ENCODE measurements around the gene PLPP3. TPM values are rescaled to one million over a fixed set of nuclear protein-coding genes. Genes with fewer than 3 reads are reported as not detected.

PLPP3 gene
- polyA plus RNA-seq, 2 donors, result 2.7 to 12.4 TPM

DNA sequence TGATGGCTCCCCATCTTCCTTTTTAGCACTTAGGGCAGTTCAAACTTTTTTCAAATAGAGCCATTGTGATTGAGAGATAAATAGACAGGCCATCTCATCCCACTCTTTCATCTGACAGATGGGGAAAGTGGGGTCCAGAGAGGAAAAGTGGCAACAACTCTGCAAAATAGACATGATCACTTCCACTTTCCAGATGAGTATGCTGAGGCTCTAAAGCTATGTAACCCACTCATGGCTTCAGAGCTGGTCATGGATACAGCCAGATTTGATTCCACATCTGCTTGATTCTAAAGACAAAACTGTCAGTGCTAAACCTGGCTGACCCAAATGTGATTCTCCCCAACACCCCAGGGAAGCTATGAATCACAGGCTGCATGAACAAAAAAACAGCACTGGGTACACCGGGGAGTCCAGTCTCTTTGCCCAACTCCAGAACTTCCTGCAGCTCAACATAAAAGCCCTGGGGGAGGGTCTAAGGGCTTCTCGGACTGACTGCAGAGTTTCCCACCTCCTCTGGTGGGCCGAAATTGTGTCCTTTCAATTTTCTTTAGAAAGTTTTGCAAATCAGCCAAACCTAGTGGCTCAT is 59.3 kb downstream of the PLPP3 start:
- H3K4me1 ChIP-seq (ENCODE audit: control insufficient read depth in 2 of 2, insufficient read depth in 2 of 2, low read length in 1 of 2), result peaks cover 0 to 2% of the 10 kb centered on the region in 2 donors
- peaks cover 7% of the 10 kb centered on the region in 2 donors for H3K36me3 ChIP-seq (ENCODE audit: control insufficient read depth in 2 of 2, insufficient read depth in 2 of 2, low read length in 1 of 2)
- H3K4me3 ChIP-seq (ENCODE audit: low read depth in 1 of 2, low read length in 2 of 2), result no peak overlapping the region
- no peaks in the 10 kb centered on the region for H3K9me3 ChIP-seq (ENCODE audit: control insufficient read depth in 2 of 2, insufficient read depth in 1 of 2, low read depth in 1 of 2, low read length in 1 of 2)
- H3K27ac ChIP-seq (ENCODE audit: low read depth in 2 of 2, low read length in 1 of 2), result peak overlapping the region in 1 of 2 donors; percentile 1
- 73 to 80% methylated on average over 3 of the region's 3 CpGs for WGBS, 2 donors
- no peaks in the 10 kb centered on the region for H3K27me3 ChIP-seq (ENCODE audit: control insufficient read depth in 1 of 2, insufficient read depth in 2 of 2, low read length in 2 of 2)

- Histone ChIP-seq H3K36me3 (ENCODE audit: control insufficient read depth in 2 of 2, insufficient read depth in 2 of 2, low read length in 1 of 2) (peaks cover 3 to 5% of the 10 kb centered on the region in 2 donors), H3K4me3 (ENCODE audit: low read depth in 1 of 2, low read length in 2 of 2) (no peak overlapping the region), H3K4me1 (ENCODE audit: control insufficient read depth in 2 of 2, insufficient read depth in 2 of 2, low read length in 1 of 2) (peaks cover 0 to 2% of the 10 kb centered on the region in 2 donors), H3K27ac (ENCODE audit: low read depth in 2 of 2, low read length in 1 of 2) (peak overlapping the region in 1 of 2 donors; percentile 31), H3K27me3 (ENCODE audit: control insufficient read depth in 1 of 2, insufficient read depth in 2 of 2, low read length in 2 of 2) (no peaks in the 10 kb centered on the region), H3K9me3 (ENCODE audit: control insufficient read depth in 2 of 2, insufficient read depth in 1 of 2, low read depth in 1 of 2, low read length in 1 of 2) (no peaks in the 10 kb centered on the region)
- WGBS, 2 donors, result 93 to 96% methylated on average over 2 of the region's 2 CpGs
Observed at GRCh38 chr1:56517404-56518130, 61.8 kb downstream of the PLPP3 start.

DNA sequence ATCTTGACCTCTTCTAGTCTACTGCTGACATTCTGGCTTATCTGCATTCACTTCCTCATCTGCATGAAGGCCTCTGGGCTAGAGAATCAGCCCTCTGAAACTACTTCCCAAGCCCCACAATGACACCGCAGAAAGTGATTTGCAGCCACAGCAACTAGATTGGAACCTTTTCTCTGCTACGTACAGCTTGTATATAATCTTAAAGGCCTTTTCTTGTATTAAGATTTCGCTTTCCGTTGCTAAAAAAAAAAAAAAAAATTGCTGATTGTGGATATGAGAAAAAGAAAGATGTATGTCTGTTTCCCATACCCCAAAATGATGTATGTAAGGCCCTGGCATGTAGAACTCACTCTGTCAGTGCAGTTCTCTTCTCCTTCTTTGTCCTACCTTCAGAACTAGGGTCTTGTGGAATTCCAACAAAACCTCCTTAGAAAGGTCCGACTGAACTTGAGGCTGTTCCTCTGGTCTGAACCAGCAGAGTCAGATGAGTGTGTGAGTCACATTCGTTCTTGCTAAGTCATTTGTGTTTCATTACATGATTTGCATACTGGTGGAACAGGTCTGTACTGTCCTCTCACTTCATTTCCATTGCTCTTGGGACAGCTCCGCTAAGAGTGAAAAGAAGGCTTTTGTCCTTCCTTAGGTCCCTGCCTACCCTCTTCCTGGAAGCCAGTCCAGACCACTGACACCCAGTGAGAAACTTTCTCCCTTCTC is 62.7 kb downstream of the PLPP3 start:
- H3K27me3 ChIP-seq (ENCODE audit: control insufficient read depth in 1 of 2, insufficient read depth in 2 of 2, low read length in 2 of 2), result no peaks in the 10 kb centered on the region
- WGBS, 2 donors, result 47 to 55% methylated on average over 7 of the region's 7 CpGs
- H3K4me1 ChIP-seq (ENCODE audit: control insufficient read depth in 2 of 2, insufficient read depth in 2 of 2, low read length in 1 of 2), result peaks cover 0 to 2% of the 10 kb centered on the region in 2 donors
- no peaks in the 10 kb centered on the region for H3K9me3 ChIP-seq (ENCODE audit: control insufficient read depth in 2 of 2, insufficient read depth in 1 of 2, low read depth in 1 of 2, low read length in 1 of 2)
- H3K27ac ChIP-seq (ENCODE audit: low read depth in 2 of 2, low read length in 1 of 2), result peak overlapping the region; percentile 31 to 72
- H3K4me3 ChIP-seq (ENCODE audit: low read depth in 1 of 2, low read length in 2 of 2), result no peak overlapping the region
- H3K36me3 ChIP-seq (ENCODE audit: control insufficient read depth in 2 of 2, insufficient read depth in 2 of 2, low read length in 1 of 2), result peaks cover 7 to 10% of the 10 kb centered on the region in 2 donors

GRCh38 chr1:56515898-56516538 is 63.3 kb downstream of the PLPP3 start:
- no peaks in the 10 kb centered on the region for H3K9me3 ChIP-seq (ENCODE audit: control insufficient read depth in 2 of 2, insufficient read depth in 1 of 2, low read depth in 1 of 2, low read length in 1 of 2)
- no peak overlapping the region for H3K4me3 ChIP-seq (ENCODE audit: low read depth in 1 of 2, low read length in 2 of 2)
- H3K4me1 ChIP-seq (ENCODE audit: control insufficient read depth in 2 of 2, insufficient read depth in 2 of 2, low read length in 1 of 2), result peaks cover 0 to 5% of the 10 kb centered on the region in 2 donors
- WGBS, 2 donors, result 96 to 97% methylated on average over 4 of the region's 4 CpGs
- H3K36me3 ChIP-seq (ENCODE audit: control insufficient read depth in 2 of 2, insufficient read depth in 2 of 2, low read length in 1 of 2), result peaks cover 7 to 15% of the 10 kb centered on the region in 2 donors
- no peaks in the 10 kb centered on the region for H3K27me3 ChIP-seq (ENCODE audit: control insufficient read depth in 1 of 2, insufficient read depth in 2 of 2, low read length in 2 of 2)
- peak overlapping the region; percentile 31 to 61 for H3K27ac ChIP-seq (ENCODE audit: low read depth in 2 of 2, low read length in 1 of 2)

DNA sequence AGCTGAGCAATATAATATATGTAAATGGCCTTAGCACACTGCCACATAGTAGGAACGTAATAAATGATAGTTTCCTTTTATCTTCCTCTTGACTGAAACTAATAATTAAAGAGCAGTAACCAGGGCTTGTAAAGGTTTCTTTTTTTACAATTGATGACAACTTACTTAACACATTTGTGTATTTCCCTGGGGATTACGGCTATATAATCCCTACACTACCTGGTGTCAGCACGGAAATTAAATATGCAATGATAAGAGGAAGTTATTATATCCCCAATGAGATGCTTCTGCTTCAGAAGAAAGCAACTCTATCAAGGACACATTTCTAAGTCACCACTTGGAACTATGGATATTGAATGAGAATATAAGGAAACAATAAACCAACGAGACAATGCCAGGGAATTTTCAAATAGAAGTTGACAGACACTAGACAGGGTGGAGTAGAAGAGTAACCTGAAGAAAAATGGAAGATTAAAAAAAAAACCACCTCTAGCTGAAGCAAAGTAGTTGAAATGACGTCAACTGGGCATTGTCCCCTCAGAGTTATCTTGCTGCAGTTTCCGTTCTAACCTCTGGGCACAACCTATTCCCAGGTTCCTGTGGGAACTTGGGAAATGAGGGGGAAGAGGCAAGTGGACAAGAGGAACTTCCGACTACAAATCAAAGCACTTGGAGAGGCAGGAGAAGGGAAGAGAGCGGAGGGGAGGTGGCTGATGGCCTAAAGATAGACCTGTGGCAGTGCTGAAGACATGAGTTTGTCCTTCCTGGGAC is 66.5 kb downstream of the PLPP3 start:
- Histone ChIP-seq H3K27ac (ENCODE audit: low read depth in 2 of 2, low read length in 1 of 2) (no peak overlapping the region), H3K4me1 (ENCODE audit: control insufficient read depth in 2 of 2, insufficient read depth in 2 of 2, low read length in 1 of 2) (peaks cover 3 to 6% of the 10 kb centered on the region in 2 donors), H3K4me3 (ENCODE audit: low read depth in 1 of 2, low read length in 2 of 2) (no peak overlapping the region), H3K36me3 (ENCODE audit: control insufficient read depth in 2 of 2, insufficient read depth in 2 of 2, low read length in 1 of 2) (peaks cover 7 to 16% of the 10 kb centered on the region in 2 donors), H3K27me3 (ENCODE audit: control insufficient read depth in 1 of 2, insufficient read depth in 2 of 2, low read length in 2 of 2) (no peaks in the 10 kb centered on the region), H3K9me3 (ENCODE audit: control insufficient read depth in 2 of 2, insufficient read depth in 1 of 2, low read depth in 1 of 2, low read length in 1 of 2) (no peaks in the 10 kb centered on the region)
- WGBS, 2 donors, result 81 to 82% methylated on average over 8 of the region's 8 CpGs

DNA sequence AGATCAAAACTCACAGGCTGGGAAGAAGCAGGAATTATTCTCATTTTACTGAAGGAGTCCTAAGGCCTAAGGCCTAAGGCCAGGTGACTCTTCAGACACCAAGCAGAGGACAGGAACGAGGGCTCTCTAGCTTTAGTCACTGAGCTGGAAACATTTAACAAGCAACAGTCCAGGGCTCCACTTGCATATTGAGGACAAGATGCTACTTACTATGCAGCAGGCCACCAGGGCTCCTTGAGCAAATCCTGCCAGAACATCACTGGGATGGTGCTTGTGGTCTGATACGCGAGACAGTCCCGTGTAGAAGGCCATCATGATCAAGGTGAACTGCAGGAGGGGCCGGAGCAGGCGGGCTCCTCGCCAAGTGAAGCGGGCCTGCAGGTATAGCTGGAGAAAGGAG is 67.6 kb downstream of the PLPP3 start:
- H3K27ac ChIP-seq (ENCODE audit: low read depth in 2 of 2, low read length in 1 of 2), result no peak overlapping the region
- WGBS, 2 donors, result 93 to 95% methylated on average over 8 of the region's 8 CpGs
- no peaks in the 10 kb centered on the region for H3K9me3 ChIP-seq (ENCODE audit: control insufficient read depth in 2 of 2, insufficient read depth in 1 of 2, low read depth in 1 of 2, low read length in 1 of 2)
- peaks cover 7 to 16% of the 10 kb centered on the region in 2 donors for H3K36me3 ChIP-seq (ENCODE audit: control insufficient read depth in 2 of 2, insufficient read depth in 2 of 2, low read length in 1 of 2)
- H3K4me1 ChIP-seq (ENCODE audit: control insufficient read depth in 2 of 2, insufficient read depth in 2 of 2, low read length in 1 of 2), result peaks cover 3 to 7% of the 10 kb centered on the region in 2 donors
- H3K4me3 ChIP-seq (ENCODE audit: low read depth in 1 of 2, low read length in 2 of 2), result no peak overlapping the region
- H3K27me3 ChIP-seq (ENCODE audit: control insufficient read depth in 1 of 2, insufficient read depth in 2 of 2, low read length in 2 of 2), result no peaks in the 10 kb centered on the region

DNA sequence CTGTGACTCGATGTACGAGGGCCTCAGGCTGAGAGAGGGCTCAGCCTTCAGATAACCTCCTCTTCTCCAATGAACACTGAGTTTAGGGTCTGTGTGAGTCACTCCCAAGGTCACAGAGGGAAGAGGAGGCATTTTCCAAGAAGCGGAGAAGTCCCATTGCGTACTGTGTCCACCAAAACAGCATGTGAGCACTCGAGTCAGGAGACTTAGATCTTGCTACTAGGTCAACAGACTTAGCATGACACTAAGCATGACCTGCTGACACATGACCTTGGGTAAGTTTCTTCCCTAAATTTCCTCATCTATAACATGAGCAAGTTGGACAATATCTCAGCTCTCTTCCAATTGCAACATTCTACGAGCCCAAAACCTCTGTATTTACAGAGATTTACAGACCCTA is 68.0 kb downstream of the PLPP3 start:
- H3K9me3 ChIP-seq (ENCODE audit: control insufficient read depth in 2 of 2, insufficient read depth in 1 of 2, low read depth in 1 of 2, low read length in 1 of 2), result no peaks in the 10 kb centered on the region
- peaks cover 7 to 16% of the 10 kb centered on the region in 2 donors for H3K36me3 ChIP-seq (ENCODE audit: control insufficient read depth in 2 of 2, insufficient read depth in 2 of 2, low read length in 1 of 2)
- no peaks in the 10 kb centered on the region for H3K27me3 ChIP-seq (ENCODE audit: control insufficient read depth in 1 of 2, insufficient read depth in 2 of 2, low read length in 2 of 2)
- no peak overlapping the region for H3K27ac ChIP-seq (ENCODE audit: low read depth in 2 of 2, low read length in 1 of 2)
- H3K4me1 ChIP-seq (ENCODE audit: control insufficient read depth in 2 of 2, insufficient read depth in 2 of 2, low read length in 1 of 2), result peaks cover 3 to 11% of the 10 kb centered on the region in 2 donors
- no peak overlapping the region for H3K4me3 ChIP-seq (ENCODE audit: low read depth in 1 of 2, low read length in 2 of 2)
- WGBS, 2 donors, result 80 to 85% methylated on average over 6 of the region's 6 CpGs

DNA sequence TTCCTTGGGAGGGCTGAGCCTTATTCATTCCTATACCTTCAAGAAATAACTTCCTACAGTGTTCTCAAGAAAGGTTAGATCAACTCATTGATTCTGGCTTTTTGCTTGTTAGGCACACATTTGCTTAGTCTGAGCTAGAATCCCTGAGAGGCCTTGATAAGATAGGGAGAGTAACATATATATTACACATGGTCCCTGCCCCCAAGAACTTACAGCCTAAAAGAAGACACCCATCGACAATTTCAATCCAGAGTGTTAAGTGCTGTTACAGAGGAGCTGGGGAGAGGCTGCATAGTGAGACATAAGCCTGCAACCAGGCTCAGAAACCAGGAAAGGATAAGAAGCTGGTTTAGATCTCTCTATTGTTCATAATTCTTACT is 68.7 kb downstream of the PLPP3 start:
- Histone ChIP-seq H3K4me1 (ENCODE audit: control insufficient read depth in 2 of 2, insufficient read depth in 2 of 2, low read length in 1 of 2) (peaks cover 3 to 17% of the 10 kb centered on the region in 2 donors), H3K9me3 (ENCODE audit: control insufficient read depth in 2 of 2, insufficient read depth in 1 of 2, low read depth in 1 of 2, low read length in 1 of 2) (no peaks in the 10 kb centered on the region), H3K27me3 (ENCODE audit: control insufficient read depth in 1 of 2, insufficient read depth in 2 of 2, low read length in 2 of 2) (no peaks in the 10 kb centered on the region), H3K27ac (ENCODE audit: low read depth in 2 of 2, low read length in 1 of 2) (no peak overlapping the region), H3K36me3 (ENCODE audit: control insufficient read depth in 2 of 2, insufficient read depth in 2 of 2, low read length in 1 of 2) (peaks cover 7 to 16% of the 10 kb centered on the region in 2 donors), H3K4me3 (ENCODE audit: low read depth in 1 of 2, low read length in 2 of 2) (no peak overlapping the region)
- 32 to 38% methylated on average over 1 of the region's 1 CpG for WGBS, 2 donors
